Activated CD8-positive, alpha-beta memory T cell treated with anti-CD3 and anti-CD28 coated beads, Interleukin-2, amount 50 U/mL, for 24 hours (primary cell): ENCODE measurements around the gene ADRB2.

ENCODE experiments used
- DNase-seq: peaks from one replicate; pipeline ENCODE4 v3.0.0-alpha.2; 2020; ENCODE audit errors: extremely low read depth

ADRB2 gene

DNA sequence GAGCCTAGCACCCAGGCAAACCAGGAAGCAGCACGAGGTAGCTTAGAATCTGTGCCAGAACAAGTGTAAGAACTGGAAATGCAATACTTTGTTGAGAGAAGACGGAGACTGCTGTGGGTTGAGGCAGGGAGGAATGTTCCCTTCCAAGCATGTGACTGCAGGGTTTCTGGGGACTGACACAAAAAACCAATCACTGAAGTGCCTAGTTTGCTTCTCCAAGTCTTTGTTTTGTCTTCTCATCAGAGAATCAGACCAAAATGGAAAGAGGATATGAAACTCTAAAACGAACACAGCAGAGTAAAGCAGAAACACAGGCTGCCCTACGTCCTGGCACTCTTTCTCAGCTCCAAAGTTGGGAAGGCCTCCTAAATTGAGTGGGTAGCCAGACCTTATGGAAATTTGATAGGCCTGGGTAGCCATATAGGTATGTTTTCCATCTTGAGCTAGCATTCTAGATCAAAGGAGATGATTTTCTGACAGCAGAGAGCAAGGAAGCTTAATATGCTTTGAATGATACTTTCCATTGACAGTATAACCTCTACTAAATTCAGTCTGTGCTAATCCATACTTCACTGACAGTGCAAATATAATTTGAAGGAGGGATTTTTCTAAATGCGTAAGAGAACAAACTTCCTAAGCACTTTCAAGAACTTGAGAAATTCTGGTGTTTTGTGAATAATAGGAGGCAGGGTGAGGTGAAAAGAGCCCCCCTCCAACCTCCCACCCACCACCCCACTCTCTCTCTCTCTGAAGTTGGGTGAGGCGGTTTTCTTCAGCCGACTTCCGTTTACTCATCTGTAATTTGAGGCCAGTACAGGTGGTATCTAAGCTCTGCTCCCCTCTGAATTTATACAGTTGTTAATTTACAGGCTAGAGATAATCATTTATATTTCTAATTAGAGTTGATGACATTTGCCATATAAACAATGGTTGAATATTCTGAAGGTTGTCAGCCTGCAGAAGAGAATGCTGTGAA is 5.5 kb downstream of the ADRB2 start:
- no peak for DNase-seq

DNA sequence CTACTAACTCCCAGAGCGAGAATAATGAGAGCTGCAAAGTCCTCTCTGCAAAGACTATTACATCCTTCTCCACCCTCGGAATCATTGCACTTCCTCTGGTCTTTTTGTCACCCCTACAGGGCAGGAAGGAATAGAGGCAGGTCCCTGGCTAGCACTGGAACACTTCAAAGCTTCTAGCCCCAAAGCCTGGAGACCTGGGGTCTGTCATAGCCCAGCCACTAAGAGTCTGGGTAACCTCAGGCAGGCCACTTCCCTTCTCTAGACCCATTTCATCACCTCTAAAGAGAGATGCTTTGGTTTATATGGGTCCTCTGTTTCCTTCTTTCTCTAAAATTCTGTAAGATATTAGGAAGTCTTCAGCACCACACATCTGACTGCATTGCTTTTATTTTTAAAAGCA is 6.7 kb downstream of the ADRB2 start:
- DNase-seq = no peak

DNA sequence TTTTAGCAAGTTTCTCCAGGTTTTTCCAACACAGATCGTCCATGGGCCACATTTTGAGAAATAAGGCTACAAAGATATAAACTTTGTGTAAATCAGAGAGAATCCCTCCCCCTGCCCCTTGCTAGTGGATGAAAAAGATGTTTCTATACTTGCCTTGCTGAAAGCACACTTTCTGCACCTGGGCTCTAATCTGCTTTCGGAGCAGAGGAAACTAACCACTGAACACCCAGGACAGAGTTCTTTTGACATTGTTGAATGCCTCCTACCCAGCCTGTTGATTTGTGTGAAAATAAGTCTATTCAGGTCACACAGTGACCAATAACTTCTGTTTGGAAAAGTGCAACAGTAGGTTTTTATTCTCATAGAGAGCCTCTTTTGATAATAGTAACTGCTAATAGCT is 7.5 kb downstream of the ADRB2 start:
- no peak for DNase-seq

DNA sequence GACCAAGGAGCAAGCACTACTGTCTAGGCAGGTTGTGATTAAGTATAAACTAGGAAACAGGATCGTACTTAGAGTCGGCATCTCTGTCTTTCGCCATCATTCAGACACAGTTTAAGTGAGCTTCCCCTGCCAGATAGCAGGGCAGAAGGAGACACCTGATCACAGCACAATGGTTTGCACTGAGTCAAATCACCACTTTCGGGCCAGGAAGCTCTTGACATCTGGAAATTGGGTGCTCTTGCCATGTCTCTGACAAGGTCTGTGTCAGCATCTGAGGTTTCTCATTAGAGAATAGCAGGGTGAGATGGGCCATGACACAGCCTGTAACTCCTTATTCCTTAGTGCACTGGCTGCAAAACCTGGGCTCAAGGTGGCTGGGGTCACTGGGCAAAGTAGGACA is 8.3 kb downstream of the ADRB2 start:
- no peak for DNase-seq

DNA sequence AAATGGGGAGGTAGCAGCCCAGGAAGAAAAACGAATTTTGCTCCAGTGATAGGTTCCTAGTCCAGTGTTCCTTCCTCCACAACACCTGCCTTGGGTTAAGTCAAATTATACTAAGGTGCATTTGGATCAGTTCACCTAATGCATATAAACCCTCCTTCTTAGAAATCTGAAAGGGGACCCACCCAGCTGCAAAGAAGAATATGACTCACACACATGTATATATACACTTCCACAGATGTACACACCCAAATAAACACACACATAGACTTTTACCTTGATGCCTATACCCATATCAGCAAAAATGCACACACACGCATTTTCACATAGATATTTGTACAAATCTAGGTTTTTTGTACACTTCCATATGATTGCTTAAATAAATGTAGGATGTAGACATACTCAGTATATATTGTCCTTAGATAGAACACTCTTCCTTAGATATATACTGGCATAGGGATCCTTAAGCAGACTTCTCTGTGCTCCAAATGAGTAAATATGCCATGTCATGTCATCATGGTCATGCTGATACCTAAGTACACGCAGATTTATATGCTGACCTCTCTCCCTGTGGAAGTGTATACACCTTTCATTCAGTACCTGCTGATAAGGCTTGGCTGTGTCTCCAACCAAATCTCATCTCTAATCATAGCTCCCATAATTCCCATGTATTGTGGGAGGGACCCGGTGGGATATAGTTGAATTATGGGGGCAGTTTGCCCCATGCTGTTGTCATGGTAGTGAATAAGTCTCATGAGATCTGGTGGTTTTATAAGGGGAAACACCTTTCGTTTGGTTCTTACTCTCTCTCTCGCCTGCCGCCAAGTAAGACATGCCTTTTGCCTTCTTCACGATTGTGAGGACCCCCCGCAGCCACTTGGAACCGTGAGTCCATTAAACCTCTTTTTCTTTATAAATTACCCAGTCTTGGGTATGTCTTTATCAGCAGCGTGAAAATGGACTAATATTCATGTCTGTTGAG is 10.2 kb downstream of the ADRB2 start:
- DNase-seq = no peak

DNA sequence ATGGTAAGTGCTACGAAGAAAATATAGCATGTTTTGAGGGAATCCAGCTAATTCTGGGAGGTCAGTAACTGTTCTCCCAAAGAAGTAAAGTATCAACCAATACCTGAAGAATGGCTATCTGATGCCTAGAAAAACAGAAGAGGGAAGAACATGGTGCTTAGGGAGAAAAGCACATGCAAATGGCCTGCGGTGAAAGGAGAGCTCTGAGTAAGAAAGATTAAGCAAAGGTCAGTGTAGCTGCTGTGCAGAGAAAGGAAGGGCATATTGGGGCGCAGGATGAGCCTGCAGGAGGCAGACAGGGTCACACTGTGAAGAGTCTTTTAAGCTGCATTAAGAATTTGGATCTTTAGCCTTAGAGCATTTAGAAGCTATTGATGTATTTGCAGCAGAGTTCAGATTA is 11.0 kb downstream of the ADRB2 start:
- DNase-seq = no peak

DNA sequence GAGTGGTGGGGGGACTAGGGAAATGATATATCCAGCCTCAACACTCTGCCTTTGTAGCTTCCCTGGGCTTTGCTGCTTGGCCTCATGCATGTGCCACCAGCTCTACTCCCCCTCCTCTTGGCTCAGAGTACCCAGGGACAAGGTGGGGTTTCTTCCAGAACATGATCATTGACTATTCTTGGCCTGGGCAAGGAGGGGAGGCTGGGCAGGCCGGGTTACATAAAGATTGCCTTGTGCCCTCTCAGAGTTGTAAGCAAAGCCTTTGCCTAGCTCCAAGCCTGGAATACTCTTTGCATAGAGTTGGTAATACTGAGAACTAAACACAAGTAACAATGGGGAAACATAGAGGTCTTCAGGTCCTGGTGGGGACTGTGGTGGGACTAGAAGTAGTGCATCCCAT is 11.9 kb downstream of the ADRB2 start:
- DNase-seq = no peak

DNA sequence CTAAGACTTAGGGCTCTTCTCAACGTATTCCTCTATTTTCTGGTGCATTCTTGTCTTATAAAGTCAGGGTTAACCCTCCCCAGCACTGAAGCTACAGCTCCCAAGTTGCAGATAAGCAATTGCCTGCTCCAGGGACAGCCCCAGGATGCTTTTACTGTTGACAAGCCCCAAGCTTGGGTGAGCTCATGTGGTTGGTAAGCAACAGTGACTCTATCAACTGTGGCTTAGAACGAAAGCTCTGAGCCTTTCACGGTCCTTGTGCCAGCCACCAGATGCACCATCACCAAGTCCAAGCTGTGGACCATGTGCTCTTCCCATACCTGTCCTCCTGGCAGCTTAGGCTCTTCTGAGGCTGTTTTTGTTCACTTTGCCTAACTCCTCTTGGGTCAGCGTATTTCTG is 13.5 kb downstream of the ADRB2 start:
- DNase-seq = no peak

DNA sequence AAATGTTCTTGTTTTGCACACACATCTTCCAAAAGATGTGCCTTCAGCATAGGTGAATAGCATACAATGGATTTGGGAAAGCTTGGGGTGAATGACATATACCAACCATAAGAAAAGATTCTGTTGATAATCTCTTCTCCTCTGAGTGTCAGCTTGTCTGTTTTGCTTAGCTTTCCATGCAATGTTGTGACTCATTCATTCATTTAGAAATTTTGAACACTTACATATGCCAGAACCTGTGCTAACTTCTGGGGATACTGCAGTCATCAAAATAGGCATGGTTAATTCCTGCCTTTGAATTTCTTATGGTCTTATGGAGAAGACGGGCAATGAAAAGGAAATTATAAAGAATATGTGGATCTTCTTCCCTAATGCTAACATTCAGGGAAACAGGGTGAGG is 14.1 kb downstream of the ADRB2 start:
- DNase-seq = no peak

DNA sequence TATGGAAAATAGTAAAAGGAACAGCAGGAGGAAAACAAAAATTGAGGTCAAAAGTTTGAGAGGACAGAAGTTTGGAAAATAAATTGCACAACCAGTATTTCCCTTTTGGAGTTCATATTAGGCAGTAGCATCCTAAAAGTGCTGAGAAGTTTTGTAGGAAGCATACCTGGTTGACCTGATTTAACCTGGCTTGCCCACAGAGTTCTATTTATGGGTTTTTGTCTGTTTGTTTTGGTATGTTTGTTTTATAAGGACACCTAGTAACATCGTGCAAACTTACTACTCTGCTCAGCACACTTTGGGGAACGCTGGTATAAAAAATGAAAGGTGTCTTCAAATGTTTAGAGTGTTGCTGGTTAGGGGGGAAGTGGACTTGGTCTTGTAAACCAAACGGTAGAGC is 15.1 kb downstream of the ADRB2 start:
- DNase-seq = no peak

DNA sequence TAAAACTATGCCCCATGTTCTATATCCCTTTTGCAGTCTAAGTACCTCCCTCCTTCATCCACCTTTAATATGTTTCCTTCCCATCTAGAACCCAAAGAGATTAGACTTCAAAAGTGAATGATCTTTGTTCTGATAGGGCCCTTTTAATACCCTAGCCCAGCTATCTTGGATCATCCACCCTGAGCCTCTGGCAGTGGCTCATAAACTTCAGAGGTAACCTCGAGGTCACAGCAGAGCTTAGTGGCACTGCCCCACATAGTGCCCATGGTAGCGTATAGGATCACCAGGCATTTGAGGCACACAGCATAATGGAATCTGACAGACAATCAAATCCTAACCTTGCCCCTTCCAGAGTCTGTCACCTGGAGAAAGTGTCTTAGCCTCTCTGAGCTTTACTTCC is 15.8 kb downstream of the ADRB2 start:
- DNase-seq = no peak

DNA sequence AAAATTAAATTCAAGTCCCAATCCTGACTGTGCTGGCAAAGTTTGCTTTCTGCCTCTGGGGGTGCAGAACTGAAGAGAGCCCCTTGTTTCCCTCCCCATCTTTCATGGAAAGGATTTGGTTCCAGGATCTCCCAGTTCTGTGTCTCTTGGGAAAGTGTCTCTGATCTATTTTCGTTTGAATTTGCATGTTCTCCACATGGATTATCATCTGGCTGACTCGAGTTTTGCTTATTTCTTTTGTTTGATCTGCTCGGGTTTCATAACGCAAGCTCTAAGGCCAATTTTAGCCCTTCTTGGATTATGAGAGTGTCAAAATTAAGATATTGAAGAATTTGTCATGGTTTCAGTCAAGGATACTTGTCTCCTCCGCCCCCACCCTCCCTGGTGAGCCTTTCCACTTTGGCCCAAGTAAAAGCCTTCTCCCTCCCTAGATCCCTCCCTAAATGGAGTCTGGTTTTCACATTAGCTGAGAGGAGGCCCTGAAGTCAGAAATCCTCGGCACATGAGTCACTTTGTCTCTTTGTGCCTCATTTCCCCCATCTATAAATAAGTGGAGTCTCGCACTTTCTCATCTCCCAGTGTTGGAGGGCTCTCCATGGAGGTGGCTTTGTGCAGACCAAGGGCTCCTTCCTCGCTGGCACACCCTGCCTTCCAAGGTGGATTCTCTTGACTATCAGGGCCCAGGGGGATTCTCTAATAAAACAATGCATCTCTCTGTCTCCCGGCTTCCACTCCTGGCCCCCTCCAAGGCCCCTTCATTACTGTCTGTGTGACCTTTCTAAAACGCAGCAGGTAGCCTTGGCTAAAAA is 17.3 kb downstream of the ADRB2 start:
- no peak for DNase-seq

DNA sequence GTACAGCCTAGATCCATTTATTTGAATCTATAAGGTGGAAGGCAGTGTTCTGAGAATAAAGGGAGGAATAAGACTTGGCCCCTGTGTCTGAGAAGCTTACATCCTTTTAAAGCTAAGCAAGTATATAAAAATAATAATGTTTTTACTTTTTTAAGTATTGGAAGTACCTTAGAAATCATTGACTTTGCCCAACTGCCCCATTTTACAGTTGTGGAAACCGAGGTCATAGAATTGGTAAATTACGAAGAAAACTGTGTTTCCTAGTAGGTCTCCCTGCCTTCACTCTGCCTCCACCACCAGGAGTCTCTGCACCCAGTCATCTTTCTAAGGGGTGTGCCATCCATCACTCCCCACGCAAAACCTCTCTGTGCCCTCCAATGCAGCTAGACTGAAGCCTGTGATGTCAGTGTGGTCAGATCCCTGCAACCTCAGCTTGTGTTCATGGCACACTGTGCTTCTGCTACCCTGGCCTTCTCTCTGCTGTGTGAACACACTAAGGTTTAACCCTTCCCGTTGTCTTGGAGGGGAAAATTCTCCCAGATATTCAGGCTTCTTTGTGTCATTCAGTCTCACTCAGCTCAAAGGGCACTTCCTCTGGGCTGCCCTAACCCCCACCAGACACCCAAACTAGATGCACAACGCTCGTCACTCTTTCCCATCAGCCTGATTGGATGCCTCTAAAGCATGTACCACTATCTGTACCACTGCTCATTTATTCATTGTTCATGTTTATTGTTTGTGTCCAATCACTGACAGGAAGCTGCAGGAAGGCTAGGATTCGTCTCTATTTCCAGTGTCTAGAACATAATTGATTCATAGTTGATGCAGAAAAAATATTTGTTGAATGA is 18.2 kb downstream of the ADRB2 start:
- DNase-seq = no peak

DNA sequence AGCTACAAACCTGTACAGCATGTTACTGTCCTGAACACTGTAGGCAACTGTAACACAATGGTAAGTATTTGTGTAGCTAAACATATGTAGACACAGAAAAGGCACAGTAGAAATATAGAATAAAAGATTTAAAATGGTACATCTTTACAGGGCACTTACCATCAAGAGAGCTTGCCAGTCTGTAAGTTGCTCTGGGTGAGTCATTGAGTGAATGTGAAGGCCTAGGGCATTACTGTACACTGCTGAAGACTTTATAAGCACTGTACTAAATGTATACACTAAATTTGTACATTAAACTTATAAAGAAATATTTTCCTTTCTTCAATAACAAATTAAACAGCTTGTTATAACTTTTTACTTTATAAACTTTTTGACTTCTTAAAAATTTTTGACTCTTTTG is 20.5 kb downstream of the ADRB2 start:
- DNase-seq = no peak

DNA sequence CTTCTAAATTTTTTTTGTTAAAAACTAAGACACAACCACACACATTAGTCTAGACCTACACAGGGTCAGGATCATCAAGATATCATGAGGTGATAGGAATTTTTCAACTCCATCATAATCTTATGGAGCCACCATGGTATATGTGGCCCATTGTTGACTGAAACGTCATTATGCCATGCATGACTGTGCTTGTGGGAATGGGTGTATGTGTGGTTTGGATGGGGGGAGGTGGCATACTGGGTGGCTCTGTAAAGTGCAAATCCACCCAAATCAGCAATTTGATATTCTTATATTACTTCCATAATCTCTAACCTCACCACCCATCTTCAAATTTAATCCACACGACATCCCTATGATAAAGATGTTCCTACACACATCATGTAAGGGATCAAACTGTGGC is 21.0 kb downstream of the ADRB2 start:
- no peak for DNase-seq

DNA sequence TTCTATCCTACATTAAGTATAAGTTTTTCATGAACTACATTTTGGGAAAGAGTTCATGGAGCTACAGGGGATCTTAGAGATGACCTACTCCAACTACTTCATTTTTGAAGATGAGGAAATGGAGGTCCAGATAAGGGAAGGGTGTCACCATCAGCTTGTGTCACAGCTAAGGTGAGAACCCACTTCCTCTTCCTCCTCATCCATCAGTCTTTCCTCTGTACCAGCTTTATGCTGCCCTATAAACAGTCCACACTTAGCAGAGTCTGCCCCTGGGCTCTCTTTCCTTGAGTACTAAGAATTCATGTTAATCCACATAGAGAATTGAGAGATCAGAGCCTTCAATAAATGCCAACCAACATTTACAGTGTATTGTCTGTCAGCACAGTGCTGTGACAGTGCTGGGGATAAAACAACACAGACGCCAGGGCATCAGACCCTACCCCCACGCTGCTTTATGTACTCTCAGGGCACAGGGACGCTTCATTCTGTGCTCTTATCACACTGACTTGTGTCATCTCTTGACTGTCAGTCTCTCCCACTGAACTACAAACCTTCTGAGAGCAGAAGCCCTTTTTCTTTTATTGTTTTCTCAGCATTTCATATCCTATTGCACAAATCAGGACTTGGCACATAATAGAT is 22.1 kb downstream of the ADRB2 start:
- no peak for DNase-seq

DNA sequence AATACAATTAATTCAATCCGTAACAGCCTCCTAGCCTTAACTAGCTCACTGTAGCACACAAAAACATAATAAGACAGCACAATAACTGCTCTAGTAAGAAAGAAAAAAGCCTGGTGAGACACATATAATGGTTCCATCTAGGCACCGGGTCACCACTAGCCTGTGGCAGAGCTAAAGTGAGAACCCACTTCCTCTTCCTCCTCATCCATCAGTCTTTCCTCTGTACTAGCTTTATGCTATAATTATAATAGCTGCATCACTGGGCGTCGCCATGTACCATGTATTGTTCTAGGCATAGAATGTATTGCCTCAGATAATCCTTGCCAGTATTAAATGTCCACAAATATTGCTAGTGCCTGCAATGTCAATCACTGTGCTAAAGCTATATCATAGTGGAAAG is 23.1 kb downstream of the ADRB2 start:
- DNase-seq = no peak

DNA sequence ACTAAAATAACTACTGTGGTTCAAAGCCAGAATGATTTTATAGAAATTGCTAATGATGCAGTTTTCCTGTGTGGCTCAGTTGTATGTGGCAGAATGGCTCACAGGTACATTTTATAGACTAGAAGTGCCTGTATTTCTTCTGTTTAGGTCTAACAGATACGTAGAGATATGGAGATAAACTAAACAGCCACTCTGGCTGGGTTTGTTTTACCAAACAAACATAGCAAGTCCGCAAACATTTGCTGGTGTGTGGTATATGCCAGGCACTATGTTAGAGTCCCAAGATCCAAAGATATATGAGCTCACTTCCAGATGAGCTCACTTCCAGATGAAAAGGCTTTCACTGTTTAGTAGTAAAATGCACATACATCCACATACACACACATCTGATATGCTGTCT is 24.4 kb downstream of the ADRB2 start:
- DNase-seq = no peak

DNA sequence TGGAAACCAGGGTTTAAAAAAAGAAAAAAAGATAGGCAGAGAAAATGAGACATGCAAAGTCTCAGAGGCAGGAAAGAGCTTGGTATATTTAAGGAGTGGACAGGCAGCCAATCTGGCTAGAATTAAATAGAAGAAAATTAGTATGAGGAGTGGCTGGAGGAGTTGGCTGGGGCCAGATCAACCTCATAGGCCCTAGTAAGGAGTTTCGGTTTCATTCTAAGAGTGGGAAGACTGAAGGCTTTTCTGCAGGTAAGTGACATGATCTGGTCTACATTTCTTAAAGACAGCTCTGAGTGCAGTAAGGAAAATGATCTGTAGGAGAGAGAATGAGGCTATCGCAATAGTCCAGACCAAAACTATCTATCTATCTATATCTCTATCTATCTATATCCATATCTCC is 27.5 kb downstream of the ADRB2 start:
- DNase-seq = no peak

DNA sequence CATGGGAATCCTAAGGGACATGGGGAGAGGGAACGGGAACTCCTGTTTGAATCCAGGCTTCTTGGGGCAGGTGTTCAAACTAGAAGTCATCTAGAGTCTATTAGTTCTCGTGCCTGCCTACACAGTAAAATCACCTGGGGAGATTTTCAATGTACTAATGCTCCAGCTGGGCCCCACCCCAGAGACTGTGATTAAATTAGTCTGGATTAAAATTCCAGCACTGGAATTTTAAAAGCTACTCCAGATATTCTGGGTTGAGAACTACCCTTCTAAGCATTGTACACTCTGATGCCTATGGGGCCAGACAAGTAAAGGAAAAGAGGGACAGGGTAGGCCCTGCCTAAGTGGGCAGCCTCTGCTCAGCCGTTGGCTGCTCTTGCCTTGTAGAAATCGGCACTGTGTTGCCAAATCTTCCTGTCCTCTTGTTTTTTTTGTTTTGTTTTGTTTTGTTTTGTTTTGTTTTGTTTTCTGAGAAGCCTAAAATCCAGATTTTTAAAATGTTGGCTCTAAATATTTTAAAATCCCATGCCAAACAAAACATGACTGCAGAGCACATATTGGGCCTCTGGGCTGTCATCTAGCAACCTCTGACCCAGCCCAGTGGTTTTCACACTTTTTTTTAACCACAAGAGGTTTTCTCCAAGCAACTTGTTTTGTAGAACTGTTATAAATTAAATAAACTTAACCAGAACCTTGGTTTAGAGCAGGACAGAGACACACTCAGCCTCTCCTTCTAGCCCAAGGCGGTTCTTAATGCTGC is 29.0 kb downstream of the ADRB2 start:
- DNase-seq = no peak
